Sciatic nerve (tissue), 2 donors: ENCODE data around the gene MKKS. TPM values are rescaled to one million over a fixed set of nuclear protein-coding genes. Genes with fewer than 3 reads are reported as not detected.

Experiments used
- ATAC-seq: fragments of 200-7000 bp; cut with Tn5 transposase; one replicate; pipeline ENCODE4 v1.9.1; 2020; ENCODE audit warnings: mild to moderate bottlenecking, moderate library complexity
- DNase-seq: peaks from one replicate; pipeline ENCODE4 v3.0.0-alpha.2; 2020; ENCODE audit warnings: low spot score
- intact Hi-C: fragments of 100-400 bp; cut with DNase I; formaldehyde crosslinking; loops from one replicate; pipeline ENCODE4 v1.14.2; 2022
- total RNA-seq: library from RNA; stranded (reverse); fragmentation: NEBNext Ultra II Directional; extraction: Animal tissue kit (Norgen Biotek cat#: 25700); gene quantifications from one replicate; pipeline ENCODE4 v1.2.1, GENCODE V29; 2021
- donor health status: DM: no; HTN: no; CAD: no.
- donor health status: DM: no; HTN: no; CAD: no.

MKKS gene
- total RNA-seq, 1 donor from 2014 or later = 15.0 TPM

DNA sequence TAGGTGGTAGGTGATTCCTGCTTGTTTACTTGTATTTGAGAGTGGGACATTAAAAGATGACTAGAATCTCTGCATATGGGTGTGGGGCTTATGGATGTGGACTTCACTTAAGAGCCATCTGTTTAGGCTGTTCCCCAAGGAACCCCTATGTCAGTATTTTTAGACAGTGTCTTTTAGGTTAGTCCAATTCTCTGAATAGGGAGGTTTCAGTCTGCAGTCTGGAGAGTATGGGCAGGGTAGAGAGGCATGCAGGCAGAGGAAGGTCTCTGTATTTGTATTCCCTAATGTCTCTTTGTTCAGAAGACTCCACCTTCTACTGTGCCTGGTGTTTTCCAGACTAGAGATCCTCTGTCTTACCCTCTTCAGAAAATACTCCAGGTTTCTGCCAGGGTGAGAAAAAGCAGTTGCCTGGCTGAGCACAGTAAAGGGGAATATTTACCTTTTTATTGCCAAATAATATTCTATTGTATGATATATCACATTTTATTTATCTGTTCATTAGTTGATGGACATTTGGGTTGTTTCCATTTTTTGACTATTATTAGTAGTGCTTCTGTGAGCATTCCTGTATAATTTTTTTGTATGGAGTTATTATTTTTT, 20.2 kb upstream of the MKKS start:
- intact Hi-C loops = no loop called here
- ATAC-seq = no peak
- no peak for DNase-seq

DNA sequence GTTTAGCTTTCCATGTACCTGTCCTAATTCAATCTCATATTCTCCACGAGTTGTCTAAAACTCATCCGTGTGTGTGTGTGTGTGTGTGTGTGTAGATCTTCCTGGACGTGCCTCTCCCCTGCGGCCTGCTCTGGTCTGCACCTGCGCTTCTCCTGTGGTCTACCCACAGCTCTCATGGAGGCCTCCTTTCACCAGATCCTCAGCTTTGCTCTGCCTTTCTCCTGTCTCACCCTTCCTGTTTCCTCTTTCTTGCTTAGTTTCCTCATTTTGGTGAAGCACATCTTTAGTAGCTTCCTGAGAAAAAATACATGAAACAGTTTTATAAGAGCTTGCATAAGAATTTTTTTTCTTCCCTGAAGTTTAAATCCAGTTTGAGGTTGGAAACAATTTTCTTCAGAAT, 19.2 kb upstream of the MKKS start:
- peak; percentile 62 for ATAC-seq
- no peak for DNase-seq
- intact Hi-C loops = no loop called here

DNA sequence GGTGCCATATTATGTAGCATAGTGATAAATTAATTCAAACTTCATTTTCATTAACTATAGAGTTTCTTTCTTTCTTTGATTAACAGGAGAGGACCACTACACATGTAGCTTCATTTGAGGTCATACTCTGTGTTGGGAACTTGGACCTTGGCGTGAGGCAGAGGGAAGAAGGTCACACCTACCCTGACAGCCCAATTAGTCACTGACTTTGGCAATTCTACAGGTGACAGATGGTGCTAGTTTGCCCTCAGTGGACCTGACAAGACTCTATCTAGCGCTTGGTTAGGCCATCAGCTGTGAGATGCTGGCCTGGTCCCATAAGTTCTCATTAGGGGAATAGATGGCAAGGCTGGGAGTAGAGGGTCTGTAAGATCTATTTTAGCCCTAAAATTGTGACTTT, 15.2 kb upstream of the MKKS start:
- DNase-seq (no peak), ATAC-seq (no peak)
- intact Hi-C loops = no loop called here

DNA sequence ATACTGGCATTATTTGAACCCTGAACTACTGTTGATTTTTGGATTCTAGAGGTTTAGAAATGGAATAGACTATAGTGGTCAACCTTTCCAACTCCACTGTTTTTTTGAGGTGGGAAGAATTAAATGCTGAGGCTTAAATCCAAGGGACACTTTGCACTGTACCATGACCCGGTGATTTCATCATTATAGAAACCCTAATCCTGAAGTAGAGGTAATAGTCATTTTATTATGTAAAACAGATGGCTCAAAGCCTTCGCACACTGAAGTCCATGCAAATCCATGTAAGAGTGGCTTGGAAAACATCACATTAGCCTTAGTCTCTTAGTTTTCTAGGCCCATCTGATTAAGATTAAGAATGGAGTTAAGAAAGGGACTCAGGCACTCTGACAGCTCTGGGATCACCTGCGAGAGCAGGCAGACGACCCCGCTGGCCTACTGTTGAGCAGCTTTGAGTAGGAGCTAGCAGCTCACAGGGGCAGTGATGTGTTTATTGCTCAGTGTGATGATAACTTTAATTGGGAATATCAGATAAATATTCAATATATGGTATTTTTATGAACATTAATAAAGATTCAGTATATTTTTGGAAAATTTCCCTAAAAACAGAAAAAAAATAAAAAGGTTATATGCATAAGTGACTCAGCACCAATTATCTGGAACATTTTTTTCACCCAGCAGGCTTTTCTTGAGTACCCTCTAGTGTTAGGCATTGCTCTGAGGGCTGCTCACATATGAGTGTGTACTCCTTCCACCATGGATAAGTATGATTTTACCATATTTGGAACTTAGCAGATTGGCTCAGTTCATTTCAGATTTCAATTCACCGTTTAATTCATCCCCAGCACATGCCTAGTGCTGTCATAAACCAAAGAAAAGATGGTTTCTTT, 14.5 kb upstream of the MKKS start:
- ATAC-seq = no peak
- intact Hi-C loops = no loop called here
- no peak for DNase-seq

DNA sequence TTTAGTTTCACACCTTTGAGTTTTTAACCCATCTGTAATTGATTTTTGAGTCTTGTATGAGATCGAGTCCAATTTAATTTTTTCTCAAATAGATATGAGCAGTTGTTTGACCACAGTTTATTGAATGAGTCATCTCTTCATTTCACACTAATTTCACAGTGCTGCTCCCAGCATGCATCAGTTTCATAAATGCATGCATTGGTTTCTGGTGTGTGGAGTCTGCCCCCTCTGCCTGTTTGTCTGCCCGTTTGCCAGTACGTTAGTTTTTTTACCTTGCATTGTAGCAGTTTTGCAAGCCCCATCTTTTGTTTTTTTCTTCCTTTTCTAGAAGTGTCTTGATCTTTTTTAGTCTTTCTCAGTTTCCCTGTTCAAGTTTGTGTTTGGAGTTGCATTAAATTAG, 13.0 kb upstream of the MKKS start:
- intact Hi-C loops = no loop called here
- ATAC-seq (no peak), DNase-seq (no peak)

DNA sequence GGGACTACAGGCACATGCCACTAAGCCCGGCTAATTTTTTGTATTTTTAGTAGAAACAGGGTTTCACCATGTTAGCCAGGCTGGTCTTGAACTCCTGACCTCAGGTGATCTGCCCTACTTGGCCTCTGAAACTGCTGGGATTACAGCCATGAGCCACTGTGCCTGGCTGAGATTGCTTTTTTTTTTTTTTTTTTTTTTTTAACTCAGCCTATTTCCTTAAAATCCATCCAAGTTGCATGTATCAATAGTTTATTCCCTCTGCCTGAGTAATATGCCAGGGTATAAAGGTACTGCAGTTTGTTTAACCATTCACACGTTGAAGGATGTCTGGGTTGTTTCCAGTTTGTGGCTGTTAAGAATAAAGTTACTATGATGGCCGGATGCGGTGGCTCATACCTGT, 11.7 kb upstream of the MKKS start:
- no peak for DNase-seq
- ATAC-seq = no peak
- intact Hi-C loops = no loop called here

DNA sequence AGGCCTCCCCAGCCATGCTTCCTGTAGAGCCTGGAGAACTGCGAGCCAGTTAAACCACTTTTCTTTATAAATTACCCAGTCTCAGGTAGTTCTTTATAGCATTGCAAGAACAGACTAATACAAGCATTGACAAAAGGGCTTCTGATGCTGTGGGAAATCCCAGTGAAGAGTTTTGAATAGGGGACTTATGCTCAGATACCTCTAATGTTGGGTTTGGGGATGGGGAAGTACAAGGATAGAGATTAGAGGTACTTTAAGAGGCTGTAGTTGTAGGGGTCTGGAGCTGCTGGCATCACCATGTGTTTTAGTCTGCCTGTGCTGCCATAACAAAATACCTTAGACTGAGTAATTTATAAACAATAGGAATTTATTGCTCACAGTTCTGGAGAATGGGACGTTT, 9.9 kb upstream of the MKKS start:
- intact Hi-C loops = no loop called here
- ATAC-seq = no peak
- no peak for DNase-seq

DNA sequence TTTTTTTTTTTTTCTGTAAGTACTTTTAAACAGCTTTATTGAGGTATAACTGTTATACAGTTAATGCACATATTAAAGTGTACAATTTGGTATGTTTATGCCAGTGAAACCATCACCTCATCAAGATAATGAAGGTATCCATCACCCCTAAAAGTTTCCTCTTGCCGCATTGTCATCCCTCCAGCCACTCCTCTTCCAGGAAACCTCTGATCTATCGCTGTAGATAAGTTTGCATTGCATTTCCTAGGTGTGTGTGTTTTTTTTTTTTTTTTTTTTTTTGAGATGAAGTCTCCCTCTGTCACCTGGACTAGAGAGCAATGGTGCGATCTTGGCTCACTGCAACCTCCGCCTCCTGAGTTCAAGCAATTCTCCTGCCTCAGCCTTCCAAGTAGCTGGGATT, 4.2 kb upstream of the MKKS start:
- ATAC-seq (no peak), DNase-seq (no peak)
- intact Hi-C loops = no loop called here

DNA sequence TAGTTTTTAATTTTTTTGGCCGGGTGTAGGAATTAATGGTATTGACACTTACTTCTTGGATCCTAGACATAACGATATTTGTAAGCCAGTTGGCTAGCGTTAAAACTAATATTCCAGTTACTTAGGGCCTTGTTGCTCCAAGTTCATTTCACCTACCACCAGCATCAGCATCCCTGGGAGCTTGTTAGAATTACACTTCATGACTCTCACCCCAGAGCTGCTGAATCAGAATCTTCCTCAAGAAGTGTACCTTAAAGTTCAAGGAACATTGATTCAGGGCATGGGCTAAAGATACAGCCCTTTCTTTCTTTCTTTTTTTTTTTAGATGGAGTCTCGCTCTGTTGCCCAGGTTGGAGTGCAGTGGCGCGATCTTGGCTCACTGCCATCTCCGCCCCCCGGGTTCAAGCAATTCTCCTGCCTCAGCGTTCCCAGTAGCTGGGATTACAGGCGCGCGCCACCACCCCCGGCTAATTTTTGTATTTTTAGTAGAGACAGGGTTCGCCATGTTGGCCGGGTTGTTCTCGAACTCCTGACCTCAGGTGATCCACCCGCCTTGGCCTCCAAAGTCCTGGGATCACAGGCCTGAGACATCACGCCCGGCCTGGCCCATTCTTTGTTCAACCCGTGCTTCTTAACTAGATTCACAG, 2.2 kb upstream of the MKKS start:
- ATAC-seq (no peak), DNase-seq (no peak)
- intact Hi-C loops = no loop called here

DNA sequence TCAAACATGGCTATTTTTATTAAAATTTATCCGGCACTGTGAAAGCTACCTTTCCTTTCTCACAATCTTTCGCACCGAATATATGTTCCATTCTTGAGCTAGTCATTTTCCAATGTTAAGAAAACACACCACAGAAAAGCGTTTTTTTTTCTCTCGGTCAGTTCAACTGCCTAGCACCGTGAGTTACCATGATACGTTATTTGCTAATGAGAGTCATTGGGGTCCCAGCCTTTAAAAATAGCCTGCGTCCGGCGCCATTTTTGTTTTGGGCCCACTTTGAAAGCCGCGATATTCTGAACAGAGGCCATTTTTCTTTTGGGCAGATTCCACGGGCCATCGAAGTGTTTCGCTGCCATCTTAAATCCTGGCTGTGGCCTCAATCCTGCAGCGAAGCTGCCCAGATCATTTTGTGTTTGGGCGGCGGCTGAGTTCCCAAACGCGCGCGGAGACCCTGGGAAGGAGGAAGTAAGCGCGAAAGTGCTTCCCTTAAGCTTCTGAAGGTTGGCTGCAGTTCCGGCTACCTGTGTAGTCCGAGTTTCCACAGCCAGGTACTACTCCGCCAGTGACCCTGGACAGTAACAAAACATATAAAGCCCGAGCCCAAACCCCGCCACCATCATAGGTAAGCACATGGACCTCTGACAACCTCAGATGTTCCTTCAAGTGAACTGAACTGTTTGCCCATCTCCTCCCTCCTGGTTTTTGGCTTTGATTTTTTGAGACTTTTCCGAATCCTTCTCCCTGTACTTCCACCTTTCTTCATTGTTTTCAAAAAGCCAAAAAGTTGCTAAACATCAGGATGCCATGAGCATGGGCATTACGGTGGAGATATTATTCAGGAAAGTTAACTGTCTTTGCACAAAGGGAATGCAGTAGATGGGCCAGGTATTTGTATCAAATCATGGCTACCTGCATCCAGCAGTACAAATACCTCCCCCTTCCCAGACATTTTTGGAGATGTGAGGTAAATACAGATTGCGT, 1.1 kb upstream of the MKKS start, which contains the start of gene SLX4IP:
SLX4IP (plus strand) TSS at position 474 of the 981 bp plus-strand sequence. CDS start 22,900 bp downstream, outside the sequence.
- ATAC-seq (peak; percentile 91), DNase-seq (peak; percentile 92)
- intact Hi-C loops = no loop called here

DNA sequence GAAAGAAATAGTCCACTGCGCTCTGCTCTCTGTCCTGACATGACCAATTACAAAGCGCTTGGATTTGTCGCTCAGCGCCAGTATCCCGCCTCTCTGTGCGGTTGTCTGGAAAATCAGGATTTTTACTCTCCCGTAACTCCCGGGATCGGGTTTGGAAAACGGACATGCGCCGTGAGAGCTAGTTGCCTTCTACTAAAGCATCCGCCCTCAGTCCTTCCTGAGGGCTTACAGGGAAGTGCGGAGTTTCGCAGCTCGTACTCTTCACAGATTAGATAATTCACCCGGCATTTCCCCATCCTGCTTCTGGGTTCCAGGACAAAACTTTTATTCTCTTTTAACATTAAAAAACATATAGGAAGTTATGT, 427 bp upstream of the MKKS start:
- intact Hi-C loops = no loop called here
- peak; percentile 93 for DNase-seq
- peak; percentile 96 for ATAC-seq

DNA sequence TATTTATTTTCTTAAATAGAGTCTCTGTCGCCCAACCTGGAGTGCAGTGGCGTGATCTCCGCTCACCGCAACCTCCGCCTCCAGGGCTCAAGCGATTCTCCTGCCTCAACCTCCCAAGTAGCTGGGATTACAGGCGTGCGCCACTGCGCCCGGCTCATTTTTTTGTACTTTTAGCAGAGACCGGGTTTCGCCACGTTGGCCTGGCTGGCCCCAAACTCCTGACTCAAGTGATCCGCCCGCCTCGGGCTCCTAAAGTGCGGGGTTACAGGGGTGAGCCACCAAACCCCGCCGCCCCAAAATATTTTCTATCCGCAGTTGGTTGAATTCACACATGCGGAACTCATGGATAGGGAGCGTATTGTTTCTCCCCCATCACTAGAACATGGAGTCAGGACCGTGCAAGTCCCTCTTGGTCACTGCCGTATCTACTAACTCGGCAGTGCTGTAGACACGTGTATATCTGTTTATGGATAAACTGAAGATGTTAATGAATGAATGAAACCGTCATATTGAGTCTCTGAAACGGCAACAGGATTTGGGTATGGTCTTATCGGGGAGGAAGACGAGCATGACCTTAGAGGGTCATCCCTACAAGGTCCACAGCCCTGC, 904 bp downstream of the MKKS start:
- no peak for ATAC-seq
- DNase-seq = no peak
- intact Hi-C loops = no loop called here

DNA sequence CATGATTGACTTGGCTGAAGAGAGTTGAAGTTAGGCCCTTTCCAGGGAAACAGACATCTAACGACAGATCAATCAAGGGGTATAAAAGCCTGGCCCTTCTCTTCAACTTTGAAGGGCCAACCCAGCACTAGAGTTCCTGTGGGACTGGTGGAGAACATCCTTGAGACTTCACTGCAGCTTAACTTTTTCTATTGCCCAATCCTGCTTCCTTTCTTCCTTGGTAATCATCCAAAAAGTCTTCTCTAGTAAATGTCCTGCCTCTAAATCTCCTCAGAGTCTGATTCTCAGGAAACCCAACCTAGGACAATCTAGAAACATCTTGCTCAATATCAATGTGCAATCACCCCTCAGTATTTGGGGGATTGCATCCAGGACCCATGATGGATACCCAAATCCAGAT, 1.9 kb downstream of the MKKS start:
- intact Hi-C loops = no loop called here
- ATAC-seq (no peak), DNase-seq (no peak)

DNA sequence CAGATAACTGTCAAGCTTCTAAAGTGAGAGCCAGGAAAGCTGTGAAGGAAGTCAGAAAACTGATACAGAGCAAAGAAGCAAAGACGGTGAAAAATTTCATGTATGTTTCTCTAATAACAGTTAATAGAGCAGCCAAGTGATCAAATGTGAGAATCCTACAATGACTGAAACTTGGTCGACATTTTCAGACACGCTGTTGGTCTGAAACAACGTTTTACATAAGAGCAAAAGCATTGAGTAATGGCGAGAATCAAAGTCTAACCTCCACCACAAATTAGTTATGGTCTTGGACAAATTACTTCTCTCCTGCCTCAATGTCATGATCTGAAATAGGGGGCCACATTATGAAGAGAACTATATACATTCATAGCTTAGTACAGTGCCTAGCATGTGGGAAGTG, 3.3 kb downstream of the MKKS start:
- no peak for DNase-seq
- intact Hi-C loops = no loop called here
- ATAC-seq = no peak

DNA sequence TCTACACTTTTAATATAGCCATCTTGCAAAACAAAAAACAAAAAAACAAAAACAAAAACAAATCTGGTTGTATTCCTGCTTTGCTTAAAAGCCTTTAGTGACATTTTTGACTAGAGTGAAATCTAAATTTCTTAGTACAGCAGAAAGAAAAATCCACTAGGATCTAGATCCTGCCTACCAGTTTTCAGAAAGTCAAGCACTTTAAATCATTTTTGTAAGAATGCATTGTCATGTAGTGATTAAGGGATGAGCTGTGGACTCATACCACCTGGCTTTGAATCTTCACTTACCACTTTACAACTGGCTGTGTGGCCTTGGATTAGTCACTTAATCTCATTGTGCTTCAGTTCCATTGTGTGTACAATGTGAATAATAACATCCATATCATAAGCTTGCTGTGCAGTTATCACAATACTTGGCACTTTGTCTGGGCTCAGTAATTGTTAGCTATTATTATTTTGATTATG, 4.0 kb downstream of the MKKS start:
- intact Hi-C loops = no loop called here

DNA sequence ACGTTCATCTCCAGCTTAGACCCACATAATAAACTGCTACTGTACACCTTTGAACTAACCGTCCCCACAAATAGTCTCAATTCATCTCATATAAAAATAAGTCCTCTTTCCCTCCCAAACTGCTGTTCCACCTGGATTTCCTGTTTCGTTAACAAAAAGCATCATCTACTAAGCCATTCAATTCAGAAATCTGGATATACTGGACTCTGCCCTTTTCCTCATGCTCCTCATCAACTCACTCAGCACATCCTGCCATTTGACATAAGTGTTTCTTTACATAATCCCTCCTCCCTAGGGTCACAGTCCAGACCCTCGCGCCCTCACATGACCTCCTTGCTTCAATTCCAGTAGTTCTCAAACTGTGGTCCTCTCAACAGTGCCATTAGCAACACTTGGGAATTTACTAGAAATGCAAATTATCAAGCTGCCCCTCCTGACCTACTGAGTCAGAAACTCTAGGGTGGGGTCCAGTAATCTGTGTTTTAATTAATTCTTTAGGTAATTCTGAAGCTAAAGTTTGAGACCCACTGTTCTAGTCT, 4.5 kb downstream of the MKKS start:
- DNase-seq (no peak), ATAC-seq (no peak)
- intact Hi-C loops = no loop called here

More for the DNA sequence above, 4.0 kb downstream of the MKKS start:
- DNase-seq = no peak
- no peak for ATAC-seq

DNA sequence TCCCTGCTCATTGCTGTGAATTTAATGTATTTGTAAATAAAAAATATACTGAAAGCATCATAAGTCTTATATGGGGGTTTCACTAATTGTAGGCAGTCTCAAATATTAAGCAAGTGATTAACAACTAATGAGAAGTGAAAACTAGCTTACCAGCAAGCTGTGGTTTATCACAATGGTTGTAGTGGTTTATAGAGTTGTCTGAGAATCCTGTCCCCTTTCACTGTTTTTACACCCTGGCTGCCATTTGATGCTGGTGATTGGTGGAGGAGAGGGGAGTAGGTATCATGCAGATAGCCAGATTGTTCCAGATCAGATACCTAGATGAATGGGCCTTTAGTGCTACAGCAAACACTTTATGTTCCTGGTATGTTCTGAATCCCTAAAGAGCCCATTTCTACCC, 6.0 kb downstream of the MKKS start:
- ATAC-seq (no peak), DNase-seq (no peak)
- intact Hi-C loops = no loop called here

DNA sequence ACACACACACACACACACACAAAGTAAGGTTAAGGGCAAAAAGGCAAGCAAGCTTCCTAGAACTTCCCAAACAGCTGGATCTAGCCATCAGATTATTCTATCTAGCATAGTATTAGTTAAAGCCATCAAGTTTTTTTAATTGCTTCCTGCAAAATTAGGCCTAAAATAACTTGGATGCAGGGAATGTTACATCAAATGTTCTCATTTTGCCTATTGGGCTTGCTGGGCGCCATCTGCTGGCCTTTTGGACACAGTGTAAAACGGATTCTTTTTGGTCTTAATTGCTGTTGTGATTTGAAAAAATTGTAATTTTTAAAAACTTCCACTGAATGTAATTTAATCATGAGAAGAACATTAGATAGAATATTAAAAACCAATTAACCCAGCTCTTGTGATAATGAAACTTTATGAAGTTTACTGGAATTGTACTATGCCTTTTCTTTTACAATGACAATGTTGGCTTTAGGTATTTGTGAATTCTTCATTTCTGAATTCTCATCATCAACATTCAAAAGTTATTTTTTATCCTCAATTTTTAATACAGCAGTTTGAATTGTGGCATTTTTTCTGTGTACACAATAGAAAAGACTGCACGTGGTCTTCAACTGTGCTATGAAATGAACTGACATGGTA, 6.8 kb downstream of the MKKS start:
- peak; percentile 74 for DNase-seq
- ATAC-seq = peak; percentile 58
- intact Hi-C loops = no loop called here
